PFSK-1 (cell line): ENCODE data around the gene AOPEP.

Experiments
- POLR2AphosphoS5 ChIP-seq: IDR thresholded peaks from 2 replicates; pipeline ENCODE4 v1.6.1; 2012; ENCODE audit warnings: low read depth, mild to moderate bottlenecking, control low read depth, low read length, moderate library complexity
- SIN3A ChIP-seq: IDR thresholded peaks from 2 replicates; pipeline ENCODE4 v1.6.1; 2012; ENCODE audit warnings: mild to moderate bottlenecking, low read length, moderate library complexity, borderline replicate concordance; ENCODE audit not compliant: insufficient read depth
- TAF1 ChIP-seq: IDR thresholded peaks from 2 replicates; pipeline ENCODE4 v1.6.1; 2012; ENCODE audit warnings: low read length, control low read depth, borderline replicate concordance; ENCODE audit not compliant: insufficient read depth
- TF ChIP-seq, protein P1 (sequence below), 2 experiments: IDR thresholded peaks; 2 replicates each; pipeline versions ENCODE4 v1.6.1 to v1.8.0; 2011 to 2012; ENCODE audit warnings: low read depth in 2 of 2, low read length in 2 of 2, control low read depth in 1 of 2, inconsistent platforms in 1 of 2, mild to moderate bottlenecking in 1 of 2, moderate library complexity in 1 of 2; ENCODE audit not compliant: insufficient read depth in 1 of 2

DNA sequence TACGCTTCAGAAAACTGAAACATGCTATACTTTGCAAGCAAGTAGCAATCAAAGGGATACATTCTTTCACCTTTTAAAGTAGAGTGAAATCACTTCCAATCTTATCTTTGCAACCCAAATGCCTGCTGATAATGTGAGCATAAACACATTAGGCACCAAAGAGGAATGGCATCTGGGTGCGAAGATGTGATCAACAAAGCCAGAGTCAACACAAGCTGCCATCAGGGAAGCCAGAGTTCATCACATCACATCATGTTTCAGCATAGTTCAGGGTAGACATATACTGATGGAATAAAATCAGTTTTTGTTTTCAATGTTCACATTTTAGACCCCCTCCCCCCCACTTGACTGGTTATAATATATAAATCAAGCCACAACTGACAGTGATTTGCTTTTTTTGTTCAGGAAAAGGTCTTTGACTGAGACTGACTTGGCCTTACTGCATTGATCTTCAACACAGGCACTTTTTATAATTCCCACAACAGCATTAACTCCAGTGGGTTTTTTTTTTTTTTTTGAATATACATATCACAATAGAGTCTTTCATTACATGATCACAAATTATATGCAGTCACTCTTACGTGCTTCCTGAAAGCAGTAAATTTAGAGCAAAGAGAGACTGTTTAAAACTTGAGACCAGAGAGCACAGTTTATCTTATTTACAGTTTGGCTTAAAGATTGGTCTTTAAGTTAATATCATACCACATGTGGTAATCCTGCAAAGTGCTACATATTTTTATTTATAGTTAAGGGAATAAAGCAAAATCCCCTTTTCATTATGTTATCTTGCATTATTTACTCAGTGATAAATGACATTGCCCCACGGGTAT is 20.3 kb downstream of the AOPEP start:
- TF ChIP-seq SIN3A (no peak), POLR2AphosphoS5 (no peak), TAF1 (no peak)
- TF ChIP-seq, protein P1, sequence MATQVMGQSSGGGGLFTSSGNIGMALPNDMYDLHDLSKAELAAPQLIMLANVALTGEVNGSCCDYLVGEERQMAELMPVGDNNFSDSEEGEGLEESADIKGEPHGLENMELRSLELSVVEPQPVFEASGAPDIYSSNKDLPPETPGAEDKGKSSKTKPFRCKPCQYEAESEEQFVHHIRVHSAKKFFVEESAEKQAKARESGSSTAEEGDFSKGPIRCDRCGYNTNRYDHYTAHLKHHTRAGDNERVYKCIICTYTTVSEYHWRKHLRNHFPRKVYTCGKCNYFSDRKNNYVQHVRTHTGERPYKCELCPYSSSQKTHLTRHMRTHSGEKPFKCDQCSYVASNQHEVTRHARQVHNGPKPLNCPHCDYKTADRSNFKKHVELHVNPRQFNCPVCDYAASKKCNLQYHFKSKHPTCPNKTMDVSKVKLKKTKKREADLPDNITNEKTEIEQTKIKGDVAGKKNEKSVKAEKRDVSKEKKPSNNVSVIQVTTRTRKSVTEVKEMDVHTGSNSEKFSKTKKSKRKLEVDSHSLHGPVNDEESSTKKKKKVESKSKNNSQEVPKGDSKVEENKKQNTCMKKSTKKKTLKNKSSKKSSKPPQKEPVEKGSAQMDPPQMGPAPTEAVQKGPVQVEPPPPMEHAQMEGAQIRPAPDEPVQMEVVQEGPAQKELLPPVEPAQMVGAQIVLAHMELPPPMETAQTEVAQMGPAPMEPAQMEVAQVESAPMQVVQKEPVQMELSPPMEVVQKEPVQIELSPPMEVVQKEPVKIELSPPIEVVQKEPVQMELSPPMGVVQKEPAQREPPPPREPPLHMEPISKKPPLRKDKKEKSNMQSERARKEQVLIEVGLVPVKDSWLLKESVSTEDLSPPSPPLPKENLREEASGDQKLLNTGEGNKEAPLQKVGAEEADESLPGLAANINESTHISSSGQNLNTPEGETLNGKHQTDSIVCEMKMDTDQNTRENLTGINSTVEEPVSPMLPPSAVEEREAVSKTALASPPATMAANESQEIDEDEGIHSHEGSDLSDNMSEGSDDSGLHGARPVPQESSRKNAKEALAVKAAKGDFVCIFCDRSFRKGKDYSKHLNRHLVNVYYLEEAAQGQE (IDR thresholded peaks at IDR 0.05; ENCODE audit: insufficient read depth in 1 of 2, low read depth in 2 of 2, low read length in 2 of 2) = no peak
